ENCODE data around the gene OTC.

The OTC gene

GRCh38 chrX:38363046-38363445, 10.6 kb downstream of the OTC start:
- no peak for DNase-seq

GRCh38 chrX:38365954-38366353, 13.6 kb downstream of the OTC start:
- no peak for DNase-seq

- no peak for DNase-seq
Observed at GRCh38 chrX:38368774-38369173, 16.4 kb downstream of the OTC start.

GRCh38 chrX:38371641-38372040, 19.2 kb downstream of the OTC start:
- no peak for DNase-seq

GRCh38 chrX:38374431-38374830, 22.0 kb downstream of the OTC start:
- DNase-seq: no peak

GRCh38 chrX:38375891-38376290, 23.5 kb downstream of the OTC start:
- DNase-seq: no peak

- no peak for DNase-seq
Observed at GRCh38 chrX:38376747-38377146, 24.3 kb downstream of the OTC start.

GRCh38 chrX:38379088-38379487, 26.7 kb downstream of the OTC start:
- no peak for DNase-seq

GRCh38 chrX:38382663-38383062, 30.3 kb downstream of the OTC start:
- DNase-seq: no peak

- no peak for DNase-seq
Observed at GRCh38 chrX:38400389-38400910, 48.0 kb downstream of the OTC start.

- DNase-seq: no peak
Observed at GRCh38 chrX:38402118-38402517, 49.7 kb downstream of the OTC start.

- DNase-seq: no peak
Observed at GRCh38 chrX:38403834-38404233, 51.4 kb downstream of the OTC start.

GRCh38 chrX:38407126-38407525, 54.7 kb downstream of the OTC start:
- DNase-seq: no peak

- DNase-seq: no peak
Observed at GRCh38 chrX:38409289-38409688, 56.9 kb downstream of the OTC start.

GRCh38 chrX:38426785-38427184, 74.4 kb downstream of the OTC start:
- no peak for DNase-seq

- no peak for DNase-seq
Observed at GRCh38 chrX:38431525-38431924, 79.1 kb downstream of the OTC start.

- no peak for DNase-seq
Observed at GRCh38 chrX:38435130-38435529, 82.7 kb downstream of the OTC start.

GRCh38 chrX:38437093-38437492, 84.7 kb downstream of the OTC start:
- DNase-seq: no peak

GRCh38 chrX:38438321-38438720, 85.9 kb downstream of the OTC start:
- no peak for DNase-seq

GRCh38 chrX:38452603-38453002, 100.2 kb downstream of the OTC start:
- DNase-seq: no peak

GRCh38 chrX:38458071-38458470, 105.7 kb downstream of the OTC start:
- no peak for DNase-seq

GRCh38 chrX:38462257-38462656, 109.9 kb downstream of the OTC start:
- no peak for DNase-seq

GRCh38 chrX:38465686-38466085, 113.3 kb downstream of the OTC start:
- DNase-seq: no peak

- no peak for DNase-seq
Observed at GRCh38 chrX:38468563-38469157, 116.3 kb downstream of the OTC start.
